ENCODE results near the gene SCN4B.

SCN4B gene

GRCh38 chr11:118132385-118133151 lies 20.1 kb downstream of the SCN4B start:
- in situ Hi-C loops (cut with MboI; ENCODE audit: low sequenced_read_pairs): no loop called here

GRCh38 chr11:118129471-118130172 lies 23.0 kb downstream of the SCN4B start:
- in situ Hi-C loops (cut with MboI; ENCODE audit: low sequenced_read_pairs): no loop called here

- in situ Hi-C loops (cut with MboI; ENCODE audit: low sequenced_read_pairs): no loop called here
These were observed 23.7 kb downstream of the SCN4B start for GRCh38 chr11:118128721-118129470.

GRCh38 chr11:118128310-118128709 lies 24.3 kb downstream of the SCN4B start:
- in situ Hi-C loops (cut with MboI; ENCODE audit: low sequenced_read_pairs): no loop called here

- in situ Hi-C loops (cut with MboI; ENCODE audit: low sequenced_read_pairs): no loop called here
These were observed 26.4 kb downstream of the SCN4B start for GRCh38 chr11:118126082-118126838.

GRCh38 chr11:118124929-118125535 lies 27.6 kb downstream of the SCN4B start:
- in situ Hi-C loops (cut with MboI; ENCODE audit: low sequenced_read_pairs): no loop called here

DNA sequence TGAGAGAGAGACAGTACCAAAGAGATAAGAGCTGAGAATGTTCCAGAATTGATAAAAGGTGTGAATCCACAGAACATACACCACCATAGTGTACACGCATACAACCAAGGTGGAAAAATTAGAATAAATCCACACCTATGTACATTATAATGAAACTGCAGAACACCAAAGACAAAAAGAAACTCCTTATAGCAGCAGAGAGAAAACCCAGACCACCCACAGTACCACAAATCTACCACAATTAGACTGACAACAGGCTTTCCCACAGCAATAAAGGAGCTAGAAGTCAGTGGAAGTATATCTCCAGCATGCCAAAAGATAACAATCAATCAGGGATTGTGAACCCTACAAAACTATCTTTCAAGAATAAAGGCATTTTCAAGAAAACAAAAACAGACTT lies 31.8 kb downstream of the SCN4B start:
- in situ Hi-C loops (cut with MboI; ENCODE audit: low sequenced_read_pairs): no loop called here

DNA sequence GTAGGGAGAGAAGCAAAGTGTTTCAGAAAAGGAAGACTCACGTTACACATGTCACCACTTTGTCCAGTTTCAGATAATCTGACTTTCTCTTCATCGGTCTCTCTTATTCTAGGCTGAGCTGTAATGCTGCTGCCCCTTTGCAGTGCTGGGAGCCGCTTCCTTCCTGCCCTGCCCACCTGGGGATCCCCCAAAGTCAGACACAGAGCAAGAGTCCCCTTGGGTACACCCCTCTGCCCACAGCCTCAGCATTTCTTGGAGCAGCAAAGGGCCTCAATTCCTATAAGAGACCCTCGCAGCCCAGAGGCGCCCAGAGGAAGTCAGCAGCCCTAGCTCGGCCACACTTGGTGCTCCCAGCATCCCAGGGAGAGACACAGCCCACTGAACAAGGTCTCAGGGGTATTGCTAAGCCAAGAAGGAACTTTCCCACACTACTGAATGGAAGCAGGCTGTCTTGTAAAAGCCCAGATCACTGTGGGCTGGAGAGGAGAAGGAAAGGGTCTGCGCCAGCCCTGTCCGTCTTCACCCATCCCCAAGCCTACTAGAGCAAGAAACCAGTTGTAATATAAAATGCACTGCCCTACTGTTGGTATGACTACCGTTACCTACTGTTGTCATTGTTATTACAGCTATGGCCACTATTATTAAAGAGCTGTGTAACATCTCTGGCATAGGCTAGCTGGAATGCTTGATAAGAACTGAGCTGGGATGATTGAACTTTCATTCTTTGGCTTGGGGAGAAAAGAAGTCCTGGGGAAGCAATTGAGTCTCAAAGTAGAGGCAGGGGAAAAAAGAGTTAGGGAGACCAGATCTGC lies 34.6 kb downstream of the SCN4B start:
- in situ Hi-C loops (cut with MboI; ENCODE audit: low sequenced_read_pairs): no loop called here

- in situ Hi-C loops (cut with MboI; ENCODE audit: low sequenced_read_pairs): no loop called here
These were observed 37.6 kb downstream of the SCN4B start for GRCh38 chr11:118115048-118115447.

- in situ Hi-C loops (cut with MboI; ENCODE audit: low sequenced_read_pairs): no loop called here
These were observed 38.4 kb downstream of the SCN4B start for GRCh38 chr11:118114266-118114665.

GRCh38 chr11:118112711-118113430 lies 39.8 kb downstream of the SCN4B start:
- in situ Hi-C loops (cut with MboI; ENCODE audit: low sequenced_read_pairs): no loop called here

- in situ Hi-C loops (cut with MboI; ENCODE audit: low sequenced_read_pairs): no loop called here
These were observed 40.9 kb downstream of the SCN4B start for GRCh38 chr11:118111744-118112035.

DNA sequence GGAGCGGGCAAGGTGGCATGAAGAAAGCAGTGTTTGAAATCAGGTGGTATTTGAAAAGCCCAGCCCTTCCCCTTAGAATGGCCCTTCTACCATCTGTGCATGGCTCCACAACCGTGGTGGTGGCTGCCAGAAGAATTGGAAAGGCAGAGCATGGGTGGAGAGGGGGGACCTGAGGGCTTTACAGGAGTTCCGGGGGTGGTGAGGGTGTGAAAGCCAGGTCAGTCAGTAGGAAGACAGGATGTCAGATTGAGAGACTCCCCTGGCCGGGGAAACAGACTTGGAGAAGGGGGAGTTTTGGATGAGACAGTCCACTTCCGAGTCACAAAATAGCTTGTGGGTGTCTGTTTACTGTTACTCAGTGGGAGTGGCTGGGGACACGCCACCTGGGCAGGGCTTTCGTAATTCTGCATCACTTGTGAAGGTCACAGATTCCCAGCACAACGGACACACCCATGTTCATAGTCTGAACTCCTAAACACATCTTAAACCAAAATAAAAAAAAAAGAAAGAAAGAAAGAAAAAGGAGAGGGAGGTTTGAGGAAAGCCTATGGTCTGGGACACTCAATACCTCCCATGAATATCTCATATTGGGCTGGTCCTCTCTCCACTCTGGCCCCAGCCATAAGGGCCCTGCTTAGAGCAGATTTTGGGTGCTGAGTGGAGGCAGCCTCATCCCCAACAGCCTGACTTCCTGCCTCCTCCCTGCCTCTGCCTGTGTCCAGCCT lies 41.4 kb downstream of the SCN4B start:
- in situ Hi-C loops (cut with MboI; ENCODE audit: low sequenced_read_pairs): no loop called here

DNA sequence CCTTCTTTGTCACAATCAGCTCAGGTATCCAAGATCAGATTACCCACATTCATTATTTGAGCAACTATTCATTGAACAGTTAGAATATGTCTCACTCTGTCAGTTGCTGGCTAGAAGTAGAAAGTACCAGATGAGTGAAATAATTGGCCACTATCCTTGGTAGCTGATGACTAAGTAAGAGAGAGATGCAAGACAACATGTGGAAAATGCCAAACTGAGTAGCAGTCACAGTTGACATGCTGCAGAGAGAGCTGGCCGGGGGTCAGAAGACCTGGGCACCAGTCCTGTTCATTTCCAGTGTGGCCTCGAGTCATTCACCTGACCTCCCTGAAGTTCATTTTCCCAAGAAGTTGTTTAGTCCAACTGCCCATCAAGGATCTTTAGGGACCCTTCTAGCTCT lies 43.4 kb downstream of the SCN4B start:
- in situ Hi-C loops (cut with MboI; ENCODE audit: low sequenced_read_pairs): no loop called here

DNA sequence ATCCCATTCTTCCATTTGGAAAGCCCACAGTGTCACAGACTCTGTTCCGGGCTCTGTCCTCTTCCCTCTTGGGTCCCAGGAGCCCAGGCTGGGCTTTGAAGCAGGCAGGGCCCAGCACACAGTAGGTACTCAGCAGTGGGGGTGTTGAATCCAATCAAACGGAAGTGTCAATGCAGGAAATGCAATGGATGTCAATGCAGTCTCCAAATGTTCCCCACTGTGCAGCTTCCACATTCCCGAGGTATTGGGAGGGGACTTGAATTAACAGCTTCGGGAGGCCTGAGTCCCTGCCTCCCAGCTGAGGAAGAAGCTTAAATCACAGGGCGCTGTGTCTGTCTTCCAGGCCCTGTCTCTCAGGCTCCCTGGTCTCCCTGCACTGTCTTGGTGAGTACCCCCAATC lies 44.1 kb downstream of the SCN4B start:
- in situ Hi-C loops (cut with MboI; ENCODE audit: low sequenced_read_pairs): no loop called here

DNA sequence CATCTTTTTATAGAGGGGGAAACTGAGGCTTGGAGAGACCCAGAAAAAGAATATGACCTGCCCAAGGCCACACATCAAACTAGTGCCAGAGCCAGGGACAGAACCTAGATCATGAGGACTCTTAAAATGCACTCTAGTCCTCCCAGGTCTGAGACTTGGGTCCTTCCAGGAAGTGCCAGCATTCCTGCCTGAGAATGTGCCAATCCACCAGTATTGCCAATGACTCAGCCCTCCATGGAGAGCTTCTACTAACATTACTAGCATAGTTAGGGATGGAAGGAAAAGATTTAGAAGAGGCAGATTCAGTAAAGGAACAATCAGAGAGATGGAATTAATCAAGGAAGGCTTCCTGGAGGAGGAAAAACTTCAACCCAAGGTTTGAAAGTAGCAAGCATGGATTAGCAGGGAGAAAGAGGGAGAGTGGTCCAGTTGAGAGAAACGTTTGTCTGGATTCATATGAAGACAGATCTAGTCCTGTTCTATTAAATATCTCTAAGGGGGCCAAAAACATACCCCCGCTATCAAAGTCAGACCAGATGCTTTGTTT lies 45.8 kb downstream of the SCN4B start:
- in situ Hi-C loops (cut with MboI; ENCODE audit: low sequenced_read_pairs): no loop called here

- in situ Hi-C loops (cut with MboI; ENCODE audit: low sequenced_read_pairs): no loop called here
These were observed 46.8 kb downstream of the SCN4B start for GRCh38 chr11:118105657-118106305.

DNA sequence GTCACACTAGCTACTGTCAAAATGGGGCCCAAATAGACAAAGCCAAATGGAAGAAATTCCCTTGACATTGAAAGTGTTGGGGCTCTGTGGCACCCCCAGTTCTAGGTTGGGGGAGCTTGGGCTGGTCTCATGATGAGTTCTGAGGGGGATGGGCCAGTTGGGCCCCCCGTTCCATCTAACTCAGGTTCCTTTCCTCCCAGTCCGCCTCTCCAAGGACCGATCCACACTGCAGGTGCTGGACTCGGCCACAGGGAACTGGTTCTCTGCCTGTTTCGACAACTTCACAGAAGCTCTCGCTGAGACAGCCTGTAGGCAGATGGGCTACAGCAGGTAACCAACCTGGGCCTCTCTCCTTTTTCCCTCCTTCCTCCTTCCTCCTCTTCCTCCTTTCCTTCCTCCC lies 48.1 kb downstream of the SCN4B start:
- in situ Hi-C loops (cut with MboI; ENCODE audit: low sequenced_read_pairs): no loop called here
